ENCODE measurements around the gene PIAS4.

PIAS4 gene

DNA sequence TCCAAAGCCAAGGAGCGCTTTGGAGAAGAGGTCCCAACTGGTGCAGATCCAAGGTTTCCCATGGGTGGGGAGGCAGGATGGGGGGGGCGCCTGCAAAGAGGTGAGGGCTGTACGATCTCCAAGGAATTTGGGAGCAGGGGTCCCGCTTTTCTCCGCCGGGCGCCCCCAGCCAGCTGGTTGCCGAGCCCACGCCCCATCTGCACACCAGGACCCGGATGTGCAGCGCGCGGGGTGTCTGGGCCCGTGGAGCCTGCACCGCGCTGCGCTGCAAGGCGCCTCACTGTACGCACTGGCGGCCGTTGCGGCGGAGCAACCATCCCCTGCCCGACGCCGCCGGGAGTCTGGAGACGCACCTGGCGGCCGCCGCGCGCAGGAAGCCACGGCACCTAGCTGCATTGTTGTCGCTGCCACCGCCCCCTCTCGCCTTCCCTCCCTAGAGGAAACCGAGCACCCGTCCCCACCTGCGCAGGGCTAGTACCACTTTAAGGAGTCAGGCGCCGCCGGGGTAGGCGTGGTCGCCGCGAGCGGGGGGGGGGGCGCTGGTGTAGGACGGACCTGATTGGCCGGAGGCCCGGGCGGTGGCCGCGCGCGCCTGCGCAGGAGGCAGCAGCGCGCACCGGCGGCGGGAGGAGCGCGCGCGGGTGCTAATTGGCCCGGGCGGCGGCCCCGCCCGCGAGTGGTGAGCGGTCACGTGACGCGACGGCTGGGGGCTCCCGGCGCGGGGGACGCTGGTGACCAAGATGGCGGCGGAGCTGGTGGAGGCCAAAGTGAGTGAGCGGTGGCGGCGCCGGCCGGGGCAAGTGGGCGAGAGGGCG, at the start of gene PIAS4 (continued):
- peak; percentile 45; the same call in 1 of the 2 replicates for TF ChIP-seq GLI4 (tag by site-specific recombination; IDR thresholded peaks at IDR 0.05)
- no peak for TF ChIP-seq ZNF558 (tag by site-specific recombination; IDR thresholded peaks at IDR 0.05)
- TF ChIP-seq ZBTB11 (tag by site-specific recombination; conservative IDR thresholded peaks at IDR 0.05; ENCODE audit: low read depth) = peak; percentile 72
- TF ChIP-seq KLF16 (tag by site-specific recombination; IDR thresholded peaks at IDR 0.05) = peak; percentile 86
- TF ChIP-seq, protein P1, sequence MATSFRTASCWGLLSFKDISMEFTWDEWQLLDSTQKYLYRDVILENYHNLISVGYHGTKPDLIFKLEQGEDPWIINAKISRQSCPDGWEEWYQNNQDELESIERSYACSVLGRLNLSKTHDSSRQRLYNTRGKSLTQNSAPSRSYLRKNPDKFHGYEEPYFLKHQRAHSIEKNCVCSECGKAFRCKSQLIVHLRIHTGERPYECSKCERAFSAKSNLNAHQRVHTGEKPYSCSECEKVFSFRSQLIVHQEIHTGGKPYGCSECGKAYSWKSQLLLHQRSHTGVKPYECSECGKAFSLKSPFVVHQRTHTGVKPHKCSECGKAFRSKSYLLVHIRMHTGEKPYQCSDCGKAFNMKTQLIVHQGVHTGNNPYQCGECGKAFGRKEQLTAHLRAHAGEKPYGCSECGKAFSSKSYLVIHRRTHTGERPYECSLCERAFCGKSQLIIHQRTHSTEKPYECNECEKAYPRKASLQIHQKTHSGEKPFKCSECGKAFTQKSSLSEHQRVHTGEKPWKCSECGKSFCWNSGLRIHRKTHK (tag by site-specific recombination; IDR thresholded peaks at IDR 0.05) = no peak
- TF ChIP-seq PATZ1 (tag by site-specific recombination; IDR thresholded peaks at IDR 0.05) = peak; percentile 94
- peak; percentile 48; the same call in 1 of the 2 replicates for TF ChIP-seq ZBTB17 (tag by site-specific recombination; IDR thresholded peaks at IDR 0.05)
- no peak for TF ChIP-seq ZNF704 (tag by site-specific recombination; IDR thresholded peaks at IDR 0.05)
- TF ChIP-seq ZBTB44 (tag by site-specific recombination; IDR thresholded peaks at IDR 0.05) = peak; percentile 58
- no peak for TF ChIP-seq ZNF155 (tag by site-specific recombination; IDR thresholded peaks at IDR 0.05)
- TF ChIP-seq HOXA7 (CRISPR knock-in tag; IDR thresholded peaks at IDR 0.05; ENCODE audit: borderline replicate concordance) = no peak
- peak; percentile 88 for TF ChIP-seq ZXDB (tag by site-specific recombination; IDR thresholded peaks at IDR 0.05)
- no peak for TF ChIP-seq ZNF114 (tag by site-specific recombination; IDR thresholded peaks at IDR 0.05)
- peak; percentile 39; the same call in 1 of the 2 replicates for TF ChIP-seq ZSCAN5A (tag by site-specific recombination; IDR thresholded peaks at IDR 0.05)
- no peak for TF ChIP-seq MYNN (tag by site-specific recombination; IDR thresholded peaks at IDR 0.05; ENCODE audit: borderline replicate concordance)
- peak; percentile 55 for TF ChIP-seq EGR2 (tag by site-specific recombination; IDR thresholded peaks at IDR 0.05; ENCODE audit: low read depth)
- no peak for TF ChIP-seq REPIN1 (tag by site-specific recombination; IDR thresholded peaks at IDR 0.05; ENCODE audit: low read depth)
- TF ChIP-seq ZNF221 (tag by site-specific recombination; IDR thresholded peaks at IDR 0.05; ENCODE audit: borderline replicate concordance) = no peak
- peak; percentile 79; the same call in 1 of the 2 replicates for TF ChIP-seq ZNF391 (tag by site-specific recombination; IDR thresholded peaks at IDR 0.05; ENCODE audit: borderline replicate concordance, low read depth)
- TF ChIP-seq ZNF585B (tag by site-specific recombination; IDR thresholded peaks at IDR 0.05) = no peak
- TF ChIP-seq ZNF112 (tag by site-specific recombination; IDR thresholded peaks at IDR 0.05) = no peak
- 0 out of 2 replicates have a peak, but pooled peaks have one; percentile 38 for TF ChIP-seq ZNF24 (tag by site-specific recombination; IDR thresholded peaks at IDR 0.05)
- TF ChIP-seq YY1 (tag by site-specific recombination; IDR thresholded peaks at IDR 0.05) = peak; percentile 65
- 0 out of 2 replicates have a peak, but pooled peaks have one; percentile 57 for TF ChIP-seq ZNF610 (tag by site-specific recombination; IDR thresholded peaks at IDR 0.05; ENCODE audit: borderline replicate concordance)
- peak; percentile 48; the same call in 1 of the 2 replicates for TF ChIP-seq ZFP37 (tag by site-specific recombination; IDR thresholded peaks at IDR 0.05)
- no peak for TF ChIP-seq ZNF658 (tag by site-specific recombination; IDR thresholded peaks at IDR 0.05)
- peak; percentile 33; the same call in 1 of the 2 replicates for TF ChIP-seq FEZF1 (tag by site-specific recombination; IDR thresholded peaks at IDR 0.05)
- TF ChIP-seq ZNF223 (tag by site-specific recombination; IDR thresholded peaks at IDR 0.05) = peak; percentile 83

Measured in HEK293 (cell line).